ENCODE results near the gene SENP8.

Gene SENP8

GRCh38 chr15:72092006-72092405 lies 26.2 kb upstream of the SENP8 start:
- ATAC-seq = no peak
- no peak for TF ChIP-seq OSR1 (CRISPR knock-in tag; IDR thresholded peaks at IDR 0.05)
- TF ChIP-seq ZNF565 (CRISPR knock-in tag; conservative IDR thresholded peaks at IDR 0.05; ENCODE audit: low read depth) = no peak
- TF ChIP-seq BACH2 (CRISPR knock-in tag; IDR thresholded peaks at IDR 0.05; ENCODE audit: borderline replicate concordance) = no peak
- no peak for TF ChIP-seq CSRNP3 (CRISPR knock-in tag; IDR thresholded peaks at IDR 0.05)
- no peak for TF ChIP-seq ISL1 (CRISPR knock-in tag; IDR thresholded peaks at IDR 0.05)
- no peak for TF ChIP-seq TSHZ2 (CRISPR knock-in tag; IDR thresholded peaks at IDR 0.05)
- TF ChIP-seq PPARA (CRISPR knock-in tag; IDR thresholded peaks at IDR 0.05; ENCODE audit: borderline replicate concordance) = no peak
- no peak for TF ChIP-seq ZFP30 (CRISPR knock-in tag; IDR thresholded peaks at IDR 0.05)
- TF ChIP-seq CREB5 (CRISPR knock-in tag; IDR thresholded peaks at IDR 0.05; ENCODE audit: low read depth) = no peak
- no peak for TF ChIP-seq ARNTL (CRISPR knock-in tag; IDR thresholded peaks at IDR 0.05; ENCODE audit: borderline replicate concordance, low read depth)
- no peak for TF ChIP-seq POU6F1 (CRISPR knock-in tag; IDR thresholded peaks at IDR 0.05; ENCODE audit: borderline replicate concordance, low read depth)

- ATAC-seq = no peak
Observed at GRCh38 chr15:72092691-72093090, 25.5 kb upstream of the SENP8 start.

GRCh38 chr15:72096796-72097195 lies 21.4 kb upstream of the SENP8 start:
- no peak for ATAC-seq
- TF ChIP-seq CSDC2 (CRISPR knock-in tag; IDR thresholded peaks at IDR 0.05) (no peak), CSRNP3 (CRISPR knock-in tag; IDR thresholded peaks at IDR 0.05) (no peak), ISL1 (CRISPR knock-in tag; IDR thresholded peaks at IDR 0.05) (no peak), PATZ1 (CRISPR knock-in tag; IDR thresholded peaks at IDR 0.05; ENCODE audit: borderline replicate concordance) (no peak), ZNF8 (CRISPR knock-in tag; IDR thresholded peaks at IDR 0.05) (no peak), TCF4 (CRISPR knock-in tag; IDR thresholded peaks at IDR 0.05; ENCODE audit: borderline replicate concordance) (no peak)

More at GRCh38 chr15:72092691-72093090, 25.5 kb upstream of the SENP8 start:
- no peak for TF ChIP-seq BACH2 (CRISPR knock-in tag; IDR thresholded peaks at IDR 0.05; ENCODE audit: borderline replicate concordance)
- TF ChIP-seq PPARA (CRISPR knock-in tag; IDR thresholded peaks at IDR 0.05; ENCODE audit: borderline replicate concordance) = no peak
- no peak for TF ChIP-seq OSR1 (CRISPR knock-in tag; IDR thresholded peaks at IDR 0.05)
- TF ChIP-seq ARNTL (CRISPR knock-in tag; IDR thresholded peaks at IDR 0.05; ENCODE audit: borderline replicate concordance, low read depth) = no peak
- TF ChIP-seq CREB5 (CRISPR knock-in tag; IDR thresholded peaks at IDR 0.05; ENCODE audit: low read depth) = no peak
